Measurements from ENCODE around the gene IZUMO1R. TPM values are rescaled to one million over a fixed set of nuclear protein-coding genes. Genes with fewer than 3 reads are reported as not detected.
"Not testable (repeated sequence)": the region's sequence is repeated elsewhere in the genome, so short reads cannot be mapped to it uniquely, and the experiment has no call there.

IZUMO1R gene
- total RNA-seq, 2 experiments from 2014 or later = not detected

DNA sequence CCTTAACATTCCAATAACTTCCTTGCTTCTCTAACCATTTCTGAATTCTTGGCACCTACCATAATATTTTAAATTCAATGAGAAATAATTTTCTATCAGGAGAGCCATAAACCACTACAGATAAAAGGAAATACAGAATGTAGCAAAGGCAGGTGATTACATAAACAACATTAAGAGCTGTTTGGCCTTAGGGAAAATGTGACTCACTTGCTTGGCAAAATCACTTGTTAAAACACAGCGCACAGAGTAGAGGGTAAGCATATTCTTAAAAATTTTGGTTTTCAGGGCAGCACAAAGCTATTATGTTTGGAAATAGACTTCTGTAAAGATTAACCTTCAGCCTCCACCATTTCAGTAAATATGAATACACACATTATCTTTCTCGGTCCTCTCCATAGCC lies 26.4 kb downstream of the IZUMO1R start:
- peaks cover 6% of the 10 kb centered on the region for H3K27me3 Mint-ChIP-seq (ENCODE audit: low read depth)
- no peak overlapping the region for H3K27ac Mint-ChIP-seq
- no peaks in the 10 kb centered on the region for H3K4me1 Mint-ChIP-seq (ENCODE audit: low read depth)
- no peak overlapping the region for H3K4me3 Mint-ChIP-seq
- H3K36me3 Mint-ChIP-seq (ENCODE audit: low read depth) = no peaks in the 10 kb centered on the region
- no peak for DNase-seq
- intact Hi-C loops (cut with micrococcal nuclease) = no loop called here
- no peaks in the 10 kb centered on the region for H3K9me3 Mint-ChIP-seq
- CTCF ChIA-PET = no interaction called here

DNA sequence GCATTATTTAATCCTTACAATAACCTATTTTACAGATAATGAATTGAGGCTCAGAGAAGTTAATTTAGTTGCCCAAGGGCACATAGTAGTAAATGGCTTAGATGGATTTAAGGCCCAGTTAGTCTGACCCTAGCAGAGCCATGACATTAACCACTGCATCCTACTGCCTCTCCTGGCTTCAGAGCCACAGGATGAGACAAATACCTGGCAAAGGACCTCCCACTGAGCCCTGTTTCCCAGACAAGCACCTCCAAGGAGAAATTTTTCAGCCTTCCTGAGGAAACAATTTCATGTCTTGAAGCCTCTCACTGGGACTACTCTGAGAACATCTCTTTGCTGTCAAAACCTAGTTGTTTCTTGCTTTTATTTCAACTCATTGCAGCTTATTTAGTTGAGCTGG lies 28.4 kb downstream of the IZUMO1R start:
- Mint-ChIP-seq H3K4me3 (no peak overlapping the region), H3K4me1 (ENCODE audit: low read depth) (no peaks in the 10 kb centered on the region), H3K9me3 (no peaks in the 10 kb centered on the region), H3K36me3 (ENCODE audit: low read depth) (no peaks in the 10 kb centered on the region), H3K27me3 (ENCODE audit: low read depth) (peaks cover 13% of the 10 kb centered on the region), H3K27ac (no peak overlapping the region)
- intact Hi-C loops (cut with micrococcal nuclease) = no loop called here
- CTCF ChIA-PET = no interaction called here
- no peak for DNase-seq

DNA sequence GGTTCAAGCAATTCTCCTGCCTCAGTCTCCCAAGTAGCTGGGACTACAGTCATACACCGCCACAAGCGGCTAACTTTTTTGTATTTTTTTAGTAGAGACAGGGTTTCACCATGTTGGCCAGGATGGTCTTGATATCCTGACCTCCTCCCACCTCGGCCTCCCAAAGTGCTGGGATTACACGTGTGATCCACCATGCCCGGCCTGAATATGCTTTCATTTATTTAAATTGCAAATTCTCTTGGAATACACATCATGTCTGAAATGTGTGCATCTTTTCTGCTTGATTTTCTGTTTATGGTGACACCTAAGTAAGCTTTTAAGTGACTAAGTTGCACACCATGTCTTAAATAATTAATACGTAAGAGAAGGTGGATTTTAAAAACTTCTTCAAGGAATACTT lies 31.7 kb downstream of the IZUMO1R start:
- Mint-ChIP-seq H3K36me3 (ENCODE audit: low read depth) (no peaks in the 10 kb centered on the region), H3K4me3 (no peak overlapping the region), H3K27ac (no peak overlapping the region), H3K27me3 (ENCODE audit: low read depth) (peaks cover 11% of the 10 kb centered on the region), H3K9me3 (no peaks in the 10 kb centered on the region), H3K4me1 (ENCODE audit: low read depth) (no peaks in the 10 kb centered on the region)
- no peak for DNase-seq
- CTCF ChIA-PET = interaction anchor here (0.6 kb wide), 1 partner anchor 9 kb away, joined by 3 read pairs; no protein-coding TSS in a partner anchor
- intact Hi-C loops (cut with micrococcal nuclease) = no loop called here

DNA sequence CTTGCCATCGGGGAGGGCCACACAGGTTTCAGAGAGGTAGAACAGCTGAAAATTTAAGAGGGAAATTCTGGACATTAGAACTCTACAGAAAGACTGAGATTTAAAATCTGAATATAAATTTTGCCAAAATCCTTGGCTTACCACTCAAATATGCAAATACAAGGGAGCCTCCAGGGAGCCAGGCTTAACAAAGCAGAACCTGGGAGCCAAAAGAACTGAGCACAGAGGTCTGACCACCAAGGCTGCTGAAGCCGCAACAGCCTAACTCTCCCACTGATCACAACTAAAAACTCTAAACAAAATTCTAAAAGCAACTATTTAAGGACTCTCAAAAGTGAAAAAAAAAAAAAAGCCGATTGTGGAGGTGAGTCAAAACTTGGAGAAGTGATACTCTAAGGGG lies 34.3 kb downstream of the IZUMO1R start:
- no peaks in the 10 kb centered on the region for H3K36me3 Mint-ChIP-seq (ENCODE audit: low read depth)
- no peak overlapping the region for H3K4me3 Mint-ChIP-seq
- H3K27me3 Mint-ChIP-seq (ENCODE audit: low read depth) = peaks cover 9% of the 10 kb centered on the region
- no peaks in the 10 kb centered on the region for H3K9me3 Mint-ChIP-seq
- no peaks in the 10 kb centered on the region for H3K4me1 Mint-ChIP-seq (ENCODE audit: low read depth)
- DNase-seq = no peak
- CTCF ChIA-PET = interaction anchor here (0.6 kb wide), 1 partner anchor 204 kb away, joined by 5 read pairs; no protein-coding TSS in a partner anchor
- H3K27ac Mint-ChIP-seq = no peak overlapping the region
- intact Hi-C loops (cut with micrococcal nuclease) = no loop called here

DNA sequence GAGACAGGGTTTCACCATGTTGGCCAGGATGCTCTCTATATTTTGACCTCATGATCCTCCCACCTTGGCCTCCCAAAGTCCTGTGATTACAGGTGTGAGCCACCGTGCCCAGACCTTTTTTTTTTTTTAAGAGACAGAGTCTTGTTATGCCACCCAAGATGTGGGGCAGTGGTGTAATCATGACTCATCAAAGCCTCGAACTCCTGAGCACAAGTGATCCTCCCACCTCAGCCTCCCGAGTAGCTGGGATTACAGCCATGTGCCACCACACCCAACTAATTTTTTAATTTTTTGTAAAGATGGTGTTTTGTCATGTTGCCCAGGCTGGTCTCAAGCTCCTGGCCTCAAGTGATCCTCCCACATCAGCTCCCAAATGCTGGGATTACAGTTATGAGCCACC lies 37.9 kb downstream of the IZUMO1R start:
- CTCF ChIA-PET = interaction anchor here (0.6 kb wide), 1 partner anchor 905 kb away, joined by 6 read pairs; no protein-coding TSS in a partner anchor
- Mint-ChIP-seq H3K4me3 (no peak overlapping the region), H3K4me1 (ENCODE audit: low read depth) (no peaks in the 10 kb centered on the region), H3K9me3 (no peaks in the 10 kb centered on the region), H3K36me3 (ENCODE audit: low read depth) (no peaks in the 10 kb centered on the region), H3K27ac (no peak overlapping the region), H3K27me3 (ENCODE audit: low read depth) (peaks cover 5% of the 10 kb centered on the region)
- intact Hi-C loops (cut with micrococcal nuclease) = no loop called here
- no peak for DNase-seq

DNA sequence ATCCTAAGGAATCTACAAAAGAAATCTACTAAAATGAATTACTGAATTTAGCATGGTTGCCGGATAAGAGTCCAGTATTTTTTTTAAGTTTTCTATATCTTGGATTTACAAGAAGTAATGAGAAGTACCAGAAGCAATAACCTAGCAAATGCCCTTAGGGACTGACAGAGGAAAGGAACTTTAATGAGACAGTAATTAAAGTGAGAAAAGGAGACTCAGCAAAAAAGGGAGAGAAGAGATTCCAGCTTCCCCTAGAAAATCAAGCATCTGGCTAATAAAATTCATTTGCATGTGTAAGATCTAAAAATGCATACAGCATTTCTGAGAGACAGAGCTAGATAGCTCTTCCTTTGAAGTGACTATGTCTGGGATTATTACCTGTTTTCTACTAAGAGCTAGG lies 39.1 kb downstream of the IZUMO1R start:
- Mint-ChIP-seq H3K27me3 (ENCODE audit: low read depth) (peaks cover 3% of the 10 kb centered on the region), H3K36me3 (ENCODE audit: low read depth) (no peaks in the 10 kb centered on the region), H3K9me3 (no peaks in the 10 kb centered on the region), H3K4me1 (ENCODE audit: low read depth) (no peaks in the 10 kb centered on the region), H3K27ac (no peak overlapping the region), H3K4me3 (no peak overlapping the region)
- DNase-seq = no peak
- intact Hi-C loops (cut with micrococcal nuclease) = no loop called here
- CTCF ChIA-PET = no interaction called here

DNA sequence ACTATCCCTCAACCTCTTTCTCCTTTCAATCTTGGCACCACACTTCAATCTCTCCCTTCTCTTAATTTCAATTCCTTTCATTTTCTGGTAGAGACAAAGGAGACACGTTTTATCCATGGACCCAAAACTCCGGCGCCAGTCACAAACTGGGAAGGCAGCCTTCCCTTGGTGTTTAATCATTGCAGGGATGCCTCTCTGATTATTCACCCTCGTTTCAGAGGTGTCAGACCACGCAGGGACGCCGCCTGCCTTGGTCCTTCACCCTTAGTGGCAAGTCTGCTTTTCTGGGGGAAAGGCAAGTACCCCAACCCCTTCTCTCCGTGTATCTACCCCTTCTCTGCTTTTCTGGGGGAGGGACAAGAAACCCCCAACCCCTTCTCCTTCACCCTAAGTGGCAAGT lies 41.9 kb downstream of the IZUMO1R start:
- CTCF ChIA-PET; H3K9me3 Mint-ChIP-seq; H3K4me3 Mint-ChIP-seq; DNase-seq; H3K4me1 Mint-ChIP-seq (ENCODE audit: low read depth); H3K27me3 Mint-ChIP-seq (ENCODE audit: low read depth); H3K36me3 Mint-ChIP-seq (ENCODE audit: low read depth); intact Hi-C loops (cut with micrococcal nuclease); H3K27ac Mint-ChIP-seq: not testable (repeated sequence)

DNA sequence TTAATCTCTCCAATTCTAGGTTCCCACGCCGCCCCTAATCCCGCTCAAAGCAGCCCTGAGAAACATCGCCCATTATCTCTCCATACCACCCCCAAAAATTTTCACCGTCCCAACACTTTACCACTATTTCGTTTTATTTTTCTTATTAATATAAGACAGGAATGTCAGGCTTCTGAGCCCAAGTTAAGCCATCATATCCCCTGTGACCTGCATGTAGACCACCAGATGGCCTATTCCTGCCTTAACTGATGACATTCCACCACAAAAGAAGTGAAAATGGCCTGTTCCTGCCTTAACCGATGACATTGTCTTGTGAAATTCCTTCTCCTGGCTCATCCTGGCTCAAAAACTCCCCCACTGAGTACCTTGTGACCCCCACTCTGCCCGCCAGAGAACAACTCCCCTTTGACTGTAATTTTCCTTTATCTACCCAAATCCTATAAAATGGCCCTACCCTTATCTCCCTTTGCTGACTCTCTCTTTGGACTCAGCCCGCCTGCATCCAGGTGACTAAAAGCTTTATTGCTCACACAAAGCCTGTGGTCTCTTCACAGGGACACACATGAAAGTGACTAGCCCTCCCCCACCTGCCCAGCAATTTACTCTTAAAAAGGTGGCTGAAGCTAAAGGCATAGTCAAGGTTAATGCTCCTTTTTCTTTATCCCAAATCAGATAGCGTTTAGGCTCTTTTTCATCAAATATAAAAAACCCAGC lies 46.6 kb downstream of the IZUMO1R start:
- intact Hi-C loops (cut with micrococcal nuclease); H3K9me3 Mint-ChIP-seq; CTCF ChIA-PET; H3K27ac Mint-ChIP-seq; DNase-seq; H3K4me3 Mint-ChIP-seq; H3K4me1 Mint-ChIP-seq (ENCODE audit: low read depth); H3K36me3 Mint-ChIP-seq (ENCODE audit: low read depth): not testable (repeated sequence)
- peaks cover 13% of the 10 kb centered on the region for H3K27me3 Mint-ChIP-seq (ENCODE audit: low read depth)

Other genes starting within 250 kb of the IZUMO1R start
- 1 to 10 TPM; 5.4 to 5.8 TPM for gene PANX1, start 175.7 kb upstream of the IZUMO1R start, total RNA-seq
- not detected for gene GPR83, start 96.8 kb downstream of the IZUMO1R start, total RNA-seq
- gene MRE11, start 189.3 kb downstream of the IZUMO1R start, total RNA-seq = 10 to 100 TPM; 33.1 to 37.3 TPM
- 10 to 100 TPM; 16.3 to 19.1 TPM for gene ANKRD49, start 189.4 kb downstream of the IZUMO1R start, total RNA-seq
- not detected for gene C11orf97, start 207.9 kb downstream of the IZUMO1R start, total RNA-seq
- gene FUT4, start 239.3 kb downstream of the IZUMO1R start, total RNA-seq = 1 to 10 TPM; 2.8 to 2.9 TPM